ENCODE measurements around the gene METTL25B. TPM values are rescaled to one million over a fixed set of nuclear protein-coding genes. Genes with fewer than 3 reads are reported as not detected.

The METTL25B gene
- total and polyA plus RNA-seq, 2 of the 13 experiments (the other 11 are each of a cell fraction or from before 2014, with no cell fraction given) = 11.9 to 24.0 TPM

DNA sequence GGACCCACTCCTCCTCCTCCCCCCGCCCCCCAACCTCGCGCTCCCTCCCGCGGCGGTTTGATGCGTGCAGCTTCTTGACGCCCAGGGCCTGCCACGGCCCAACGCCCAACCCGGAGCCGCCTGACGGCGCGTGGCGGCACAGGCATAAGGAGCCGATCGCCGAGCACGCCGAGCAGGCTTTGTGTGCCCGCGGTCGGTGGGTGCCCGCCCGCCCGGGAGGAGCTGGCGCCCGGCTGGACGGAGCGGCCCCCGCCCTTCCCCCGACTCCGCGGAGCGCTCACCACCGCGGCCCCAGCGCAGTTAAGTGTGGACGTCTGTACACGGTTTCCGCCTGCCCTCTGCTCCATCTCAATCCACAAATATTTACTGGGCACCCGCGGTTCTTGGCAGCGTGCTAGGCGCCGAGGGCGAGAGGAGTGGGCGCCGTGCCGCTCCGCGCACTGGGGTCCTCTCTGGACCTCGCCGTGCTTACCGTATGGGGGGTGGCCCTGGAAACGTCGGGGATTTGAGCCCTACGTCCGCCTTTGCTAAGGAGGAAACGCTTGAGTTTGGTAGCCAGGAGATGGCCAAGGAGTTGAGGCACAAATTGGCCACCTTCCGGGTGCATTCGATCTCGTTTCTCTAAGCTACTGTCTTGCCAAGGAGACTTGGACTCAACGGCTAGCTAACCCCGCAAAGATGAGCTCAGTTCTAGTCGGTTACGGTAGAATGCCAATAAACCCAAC is 23.6 kb downstream of the METTL25B start (continued):
- TF ChIP-seq, protein P1, sequence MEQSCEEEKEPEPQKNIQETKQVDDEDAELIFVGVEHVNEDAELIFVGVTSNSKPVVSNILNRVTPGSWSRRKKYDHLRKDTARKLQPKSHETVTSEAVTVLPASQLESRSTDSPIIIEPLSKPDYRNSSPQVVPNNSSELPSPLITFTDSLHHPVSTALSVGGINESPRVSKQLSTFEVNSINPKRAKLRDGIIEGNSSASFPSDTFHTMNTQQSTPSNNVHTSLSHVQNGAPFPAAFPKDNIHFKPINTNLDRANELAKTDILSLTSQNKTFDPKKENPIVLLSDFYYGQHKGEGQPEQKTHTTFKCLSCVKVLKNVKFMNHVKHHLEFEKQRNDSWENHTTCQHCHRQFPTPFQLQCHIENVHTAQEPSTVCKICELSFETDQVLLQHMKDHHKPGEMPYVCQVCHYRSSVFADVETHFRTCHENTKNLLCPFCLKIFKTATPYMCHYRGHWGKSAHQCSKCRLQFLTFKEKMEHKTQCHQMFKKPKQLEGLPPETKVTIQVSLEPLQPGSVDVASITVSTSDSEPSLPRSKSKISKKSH (CRISPR knock-in tag; IDR thresholded peaks at IDR 0.05; ENCODE audit: borderline replicate concordance) = peak; percentile 73
- TF ChIP-seq ZNF326 (CRISPR knock-in tag; IDR thresholded peaks at IDR 0.05; ENCODE audit: borderline replicate concordance) (no peak), PHF21A (CRISPR knock-in tag; IDR thresholded peaks at IDR 0.05) (no peak), ZNF33A (CRISPR knock-in tag; IDR thresholded peaks at IDR 0.05; ENCODE audit: borderline replicate concordance) (no peak), ZNF839 (CRISPR knock-in tag; IDR thresholded peaks at IDR 0.05; ENCODE audit: borderline replicate concordance) (peak; percentile 34; the same call in 1 of the 2 replicates), RXRB (CRISPR knock-in tag; IDR thresholded peaks at IDR 0.05; ENCODE audit: borderline replicate concordance) (peak; percentile 30; the same call in 1 of the 2 replicates), ZSCAN22 (CRISPR knock-in tag; IDR thresholded peaks at IDR 0.05) (0 out of 2 replicates have a peak, but pooled peaks have one; percentile 37), RFXANK (CRISPR knock-in tag; IDR thresholded peaks at IDR 0.05) (0 out of 2 replicates have a peak, but pooled peaks have one; percentile 61), SIX1 (CRISPR knock-in tag; IDR thresholded peaks at IDR 0.05; ENCODE audit: borderline replicate concordance) (no peak), ZNF788 (CRISPR knock-in tag; IDR thresholded peaks at IDR 0.05; ENCODE audit: borderline replicate concordance) (peak; percentile 83), MLLT10 (CRISPR knock-in tag; IDR thresholded peaks at IDR 0.05) (no peak), CCAR2 (optimal IDR thresholded peaks at IDR 0.05; ENCODE audit: low read depth, low read length) (no peak), ZNF232 (CRISPR knock-in tag; IDR thresholded peaks at IDR 0.05; ENCODE audit: borderline replicate concordance) (peak; percentile 69; the same call in 1 of the 2 replicates)
- TF ChIP-seq, protein P2, sequence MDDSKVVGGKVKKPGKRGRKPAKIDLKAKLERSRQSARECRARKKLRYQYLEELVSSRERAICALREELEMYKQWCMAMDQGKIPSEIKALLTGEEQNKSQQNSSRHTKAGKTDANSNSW (CRISPR knock-in tag; IDR thresholded peaks at IDR 0.05; ENCODE audit: borderline replicate concordance) = peak; percentile 55; the same call in 1 of the 2 replicates
- TF ChIP-seq, protein P3, sequence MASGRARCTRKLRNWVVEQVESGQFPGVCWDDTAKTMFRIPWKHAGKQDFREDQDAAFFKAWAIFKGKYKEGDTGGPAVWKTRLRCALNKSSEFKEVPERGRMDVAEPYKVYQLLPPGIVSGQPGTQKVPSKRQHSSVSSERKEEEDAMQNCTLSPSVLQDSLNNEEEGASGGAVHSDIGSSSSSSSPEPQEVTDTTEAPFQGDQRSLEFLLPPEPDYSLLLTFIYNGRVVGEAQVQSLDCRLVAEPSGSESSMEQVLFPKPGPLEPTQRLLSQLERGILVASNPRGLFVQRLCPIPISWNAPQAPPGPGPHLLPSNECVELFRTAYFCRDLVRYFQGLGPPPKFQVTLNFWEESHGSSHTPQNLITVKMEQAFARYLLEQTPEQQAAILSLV (CRISPR knock-in tag; IDR thresholded peaks at IDR 0.05; ENCODE audit: borderline replicate concordance) = no peak; the same call in 1 of the 2 replicates
- TF ChIP-seq, protein P4, sequence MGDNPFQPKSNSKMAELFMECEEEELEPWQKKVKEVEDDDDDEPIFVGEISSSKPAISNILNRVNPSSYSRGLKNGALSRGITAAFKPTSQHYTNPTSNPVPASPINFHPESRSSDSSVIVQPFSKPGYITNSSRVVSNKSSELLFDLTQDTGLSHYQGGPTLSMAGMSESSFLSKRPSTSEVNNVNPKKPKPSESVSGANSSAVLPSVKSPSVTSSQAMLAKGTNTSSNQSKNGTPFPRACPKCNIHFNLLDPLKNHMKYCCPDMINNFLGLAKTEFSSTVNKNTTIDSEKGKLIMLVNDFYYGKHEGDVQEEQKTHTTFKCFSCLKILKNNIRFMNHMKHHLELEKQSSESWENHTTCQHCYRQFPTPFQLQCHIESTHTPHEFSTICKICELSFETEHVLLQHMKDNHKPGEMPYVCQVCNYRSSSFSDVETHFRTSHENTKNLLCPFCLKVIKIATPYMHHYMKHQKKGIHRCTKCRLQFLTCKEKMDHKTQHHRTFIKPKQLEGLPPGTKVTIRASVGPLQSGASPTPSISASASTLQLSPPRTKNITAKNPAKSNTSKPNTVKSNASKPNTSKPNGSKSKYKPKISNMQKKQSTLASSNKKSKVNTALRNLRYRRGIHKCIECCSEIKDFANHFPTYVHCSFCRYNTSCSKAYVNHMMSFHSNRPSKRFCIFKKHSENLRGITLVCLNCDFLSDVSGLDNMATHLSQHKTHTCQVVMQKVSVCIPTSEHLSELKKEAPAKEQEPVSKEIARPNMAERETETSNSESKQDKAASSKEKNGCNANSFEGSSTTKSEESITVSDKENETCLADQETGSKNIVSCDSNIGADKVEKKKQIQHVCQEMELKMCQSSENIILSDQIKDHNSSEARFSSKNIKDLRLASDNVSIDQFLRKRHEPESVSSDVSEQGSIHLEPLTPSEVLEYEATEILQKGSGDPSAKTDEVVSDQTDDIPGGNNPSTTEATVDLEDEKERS (CRISPR knock-in tag; IDR thresholded peaks at IDR 0.05) = no peak
- TF ChIP-seq, protein P5, sequence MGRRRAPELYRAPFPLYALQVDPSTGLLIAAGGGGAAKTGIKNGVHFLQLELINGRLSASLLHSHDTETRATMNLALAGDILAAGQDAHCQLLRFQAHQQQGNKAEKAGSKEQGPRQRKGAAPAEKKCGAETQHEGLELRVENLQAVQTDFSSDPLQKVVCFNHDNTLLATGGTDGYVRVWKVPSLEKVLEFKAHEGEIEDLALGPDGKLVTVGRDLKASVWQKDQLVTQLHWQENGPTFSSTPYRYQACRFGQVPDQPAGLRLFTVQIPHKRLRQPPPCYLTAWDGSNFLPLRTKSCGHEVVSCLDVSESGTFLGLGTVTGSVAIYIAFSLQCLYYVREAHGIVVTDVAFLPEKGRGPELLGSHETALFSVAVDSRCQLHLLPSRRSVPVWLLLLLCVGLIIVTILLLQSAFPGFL (CRISPR knock-in tag; IDR thresholded peaks at IDR 0.05) = no peak
- TF ChIP-seq, protein P6, sequence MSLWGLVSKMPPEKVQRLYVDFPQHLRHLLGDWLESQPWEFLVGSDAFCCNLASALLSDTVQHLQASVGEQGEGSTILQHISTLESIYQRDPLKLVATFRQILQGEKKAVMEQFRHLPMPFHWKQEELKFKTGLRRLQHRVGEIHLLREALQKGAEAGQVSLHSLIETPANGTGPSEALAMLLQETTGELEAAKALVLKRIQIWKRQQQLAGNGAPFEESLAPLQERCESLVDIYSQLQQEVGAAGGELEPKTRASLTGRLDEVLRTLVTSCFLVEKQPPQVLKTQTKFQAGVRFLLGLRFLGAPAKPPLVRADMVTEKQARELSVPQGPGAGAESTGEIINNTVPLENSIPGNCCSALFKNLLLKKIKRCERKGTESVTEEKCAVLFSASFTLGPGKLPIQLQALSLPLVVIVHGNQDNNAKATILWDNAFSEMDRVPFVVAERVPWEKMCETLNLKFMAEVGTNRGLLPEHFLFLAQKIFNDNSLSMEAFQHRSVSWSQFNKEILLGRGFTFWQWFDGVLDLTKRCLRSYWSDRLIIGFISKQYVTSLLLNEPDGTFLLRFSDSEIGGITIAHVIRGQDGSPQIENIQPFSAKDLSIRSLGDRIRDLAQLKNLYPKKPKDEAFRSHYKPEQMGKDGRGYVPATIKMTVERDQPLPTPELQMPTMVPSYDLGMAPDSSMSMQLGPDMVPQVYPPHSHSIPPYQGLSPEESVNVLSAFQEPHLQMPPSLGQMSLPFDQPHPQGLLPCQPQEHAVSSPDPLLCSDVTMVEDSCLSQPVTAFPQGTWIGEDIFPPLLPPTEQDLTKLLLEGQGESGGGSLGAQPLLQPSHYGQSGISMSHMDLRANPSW (CRISPR knock-in tag; IDR thresholded peaks at IDR 0.05; ENCODE audit: borderline replicate concordance) = no peak

All from HepG2 (cell line).